Smooth muscle cell (in vitro differentiated cells): ENCODE data around the gene RPTOR. TPM values are rescaled to one million over a fixed set of nuclear protein-coding genes. Genes with fewer than 3 reads are reported as not detected.

ENCODE experiments used
- DNase-seq: peaks from one replicate; lab custom pipeline; 2025; ENCODE audit not compliant: unreplicated experiment; lab: John Stamatoyannopoulos, UW
- H2AFZ ChIP-seq: fragments of 200-600 bp; sonication (generic); 2 replicates; pipeline ENCODE4 v1.6.0; 2016; ENCODE audit warnings: antibody characterized with exemption, low read depth, mild to moderate bottlenecking
- H3F3A ChIP-seq: fragments of 200-600 bp; sonication (generic); 2 replicates; pipeline ENCODE4 v1.6.0; 2017; ENCODE audit warnings: antibody characterized with exemption, low read depth
- H3K27ac ChIP-seq: fragments of 200-600 bp; sonication (generic); 2 replicates; pipeline ENCODE4 v1.5.1; 2016; ENCODE audit warnings: low read depth, mild to moderate bottlenecking
- H3K27me3 ChIP-seq: fragments of 200-600 bp; sonication (generic); 2 replicates; pipeline ENCODE4 v1.6.1; 2016; ENCODE audit warnings: low read depth, mild to moderate bottlenecking
- H3K36me3 ChIP-seq: fragments of 200-600 bp; sonication (generic); 2 replicates; pipeline ENCODE4 v1.5.1; 2016; ENCODE audit warnings: low read depth
- H3K4me1 ChIP-seq: fragments of 200-600 bp; sonication (generic); 2 replicates; pipeline ENCODE4 v1.5.1; 2016; ENCODE audit warnings: low read depth
- H3K4me2 ChIP-seq: fragments of 200-600 bp; sonication (generic); 2 replicates; pipeline ENCODE4 v1.6.0; 2016; ENCODE audit warnings: mild to moderate bottlenecking
- H3K4me3 ChIP-seq: fragments of 200-600 bp; sonication (generic); 2 replicates; pipeline ENCODE4 v1.5.1; 2016; ENCODE audit warnings: mild to moderate bottlenecking
- H3K79me2 ChIP-seq: fragments of 200-600 bp; sonication (generic); 2 replicates; pipeline ENCODE4 v1.6.0; 2016; ENCODE audit warnings: low read depth, mild to moderate bottlenecking
- H3K9ac ChIP-seq: fragments of 200-600 bp; sonication (generic); 2 replicates; pipeline ENCODE4 v1.6.0; 2016; ENCODE audit warnings: low read depth
- H3K9me3 ChIP-seq: fragments of 200-600 bp; sonication (generic); replicated peaks from 2 replicates; pipeline ENCODE4 v1.5.1; 2016; ENCODE audit warnings: low read depth
- H4K20me1 ChIP-seq: fragments of 200-600 bp; sonication (generic); 2 replicates; pipeline ENCODE4 v1.6.0; 2016; ENCODE audit warnings: low read depth
- CTCF ChIP-seq: fragments of 200-600 bp; sonication (generic); IDR thresholded peaks from 2 replicates; pipeline ENCODE4 v1.5.1; 2017; ENCODE audit warnings: borderline replicate concordance, mild to moderate bottlenecking, antibody characterized with exemption; ENCODE audit not compliant: insufficient read depth, poor library complexity, severe bottlenecking
- WGBS: methylation state at CpG from one replicate; pipeline ENCODE4 v1.1.7; 2016; ENCODE audit warnings: low lambda C conversion rate; 5-methylcytosine and 5-hydroxymethylcytosine counted together
- polyA plus RNA-seq: library from polyadenylated mRNA; unstranded; fragments of >200 nt; fragmentation: Nextera tagmentation; extraction: Ambion mirVana; gene quantifications from 2 replicates; pipeline ENCODE4 v1.2.1, GENCODE V29; 2016
- total RNA-seq: library from RNA; depleted of rRNA; stranded (reverse); fragments of >200 nt; gene quantifications from 2 replicates; pipeline ENCODE4 v1.2.3, GENCODE V29; 2014

The RPTOR gene
- total and polyA plus RNA-seq, 2 experiments from 2014 or later, result 10.6 to 12.2 TPM

- no peak overlapping the region for H3K4me3 ChIP-seq
- 90% methylated on average over 28 of the region's 28 CpGs for WGBS
- H3K9ac ChIP-seq, result no peak overlapping the region
- no peak for DNase-seq
- H4K20me1 ChIP-seq, result no peaks in the 10 kb centered on the region
- no peaks in the 10 kb centered on the region for H3K9me3 ChIP-seq
- H2AFZ ChIP-seq, result no peak overlapping the region
- H3K27me3 ChIP-seq, result no peaks in the 10 kb centered on the region
- H3K27ac ChIP-seq, result no peak overlapping the region
- peaks cover 8% of the 10 kb centered on the region for H3K4me1 ChIP-seq
- H3K4me2 ChIP-seq, result no peak overlapping the region
- no peaks in the 10 kb centered on the region for H3K79me2 ChIP-seq
- no peaks in the 10 kb centered on the region for H3F3A ChIP-seq
- H3K36me3 ChIP-seq, result no peaks in the 10 kb centered on the region
- TF ChIP-seq CTCF, result no peak
These were observed 393.1 kb downstream of the RPTOR start for GRCh38 chr17:80937462-80938381.

DNA sequence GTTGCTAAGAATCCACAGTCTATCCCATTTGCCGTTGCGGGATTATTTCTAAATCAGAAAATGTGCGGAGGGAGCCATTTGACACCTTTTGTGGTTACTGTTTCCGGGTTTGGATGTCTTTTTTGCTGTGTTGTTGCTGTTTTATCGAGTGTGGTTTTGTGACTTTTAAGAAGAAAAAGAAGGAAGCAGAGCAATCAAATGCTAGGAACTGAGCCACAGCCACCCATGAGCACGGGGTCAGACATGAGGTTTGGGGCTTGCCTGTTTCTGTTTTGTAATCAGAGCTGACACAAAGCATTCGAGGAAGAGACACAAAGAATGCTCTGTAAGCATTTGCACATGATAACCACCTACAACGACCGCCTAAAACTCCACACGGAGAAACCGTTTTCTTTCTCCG is 393.9 kb downstream of the RPTOR start:
- Histone ChIP-seq H3K79me2 (no peaks in the 10 kb centered on the region), H3F3A (no peaks in the 10 kb centered on the region), H3K9me3 (no peaks in the 10 kb centered on the region), H3K4me1 (peaks cover 8% of the 10 kb centered on the region), H3K9ac (no peak overlapping the region), H2AFZ (no peak overlapping the region), H3K4me2 (no peak overlapping the region), H3K27ac (no peak overlapping the region), H3K4me3 (no peak overlapping the region), H3K36me3 (no peaks in the 10 kb centered on the region), H4K20me1 (no peaks in the 10 kb centered on the region), H3K27me3 (no peaks in the 10 kb centered on the region)
- TF ChIP-seq CTCF, result no peak
- 96% methylated on average over 12 of the region's 12 CpGs for WGBS
- no peak for DNase-seq

DNA sequence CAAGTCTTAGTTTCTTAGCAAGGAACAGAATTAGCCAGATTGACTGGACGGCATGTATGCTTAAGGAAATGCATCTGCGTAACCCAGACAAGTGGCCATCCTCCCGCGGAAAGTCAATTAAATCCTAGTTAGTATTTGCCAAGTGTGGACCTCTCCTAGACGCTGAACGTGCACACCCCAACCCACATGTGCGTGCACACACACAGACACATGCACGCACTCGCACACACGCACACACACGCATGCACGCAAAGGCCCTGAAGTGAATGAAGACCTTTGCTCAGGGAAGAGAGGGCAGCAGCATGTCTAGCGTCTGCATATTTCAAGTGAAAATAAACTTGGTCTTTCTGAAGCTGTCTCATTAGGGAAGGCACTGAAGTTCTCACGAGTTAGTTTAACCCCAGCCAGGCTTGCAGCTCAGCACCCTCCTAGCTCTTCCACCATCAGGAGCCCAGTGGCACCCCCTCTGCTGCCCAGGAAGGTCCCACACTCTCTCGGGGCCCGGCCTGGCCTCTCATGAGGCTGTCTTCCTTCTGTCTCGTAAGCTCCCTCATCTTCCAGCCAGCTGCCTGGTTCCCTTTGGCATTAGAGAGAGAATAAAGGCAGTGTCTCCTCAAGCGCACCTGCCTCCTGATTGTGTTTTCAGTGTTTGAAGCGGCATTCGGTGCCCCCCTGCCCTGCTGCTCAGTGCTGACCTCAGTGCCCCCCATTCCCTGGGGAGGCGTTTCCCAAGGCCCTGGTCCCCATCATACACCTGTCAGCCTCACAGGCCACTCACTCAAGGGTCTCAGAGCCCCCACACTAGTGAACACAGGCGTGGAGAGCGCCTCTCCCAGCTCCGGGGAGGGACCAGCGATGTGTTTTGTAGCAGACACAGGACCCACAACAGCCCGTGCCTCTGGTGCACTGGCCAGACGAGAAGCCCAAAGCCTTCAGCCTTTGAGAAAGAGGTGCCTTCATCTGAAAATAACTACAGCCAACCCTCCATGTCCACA is 394.8 kb downstream of the RPTOR start:
- no peaks in the 10 kb centered on the region for H3K36me3 ChIP-seq
- DNase-seq, result no peak
- H3K4me1 ChIP-seq, result peaks cover 8% of the 10 kb centered on the region
- no peak overlapping the region for H3K27ac ChIP-seq
- 98% methylated on average over 27 of the region's 27 CpGs for whole genome bisulfite sequencing
- H3K4me2 ChIP-seq, result no peak overlapping the region
- no peaks in the 10 kb centered on the region for H3K79me2 ChIP-seq
- H3K9me3 ChIP-seq, result no peaks in the 10 kb centered on the region
- H4K20me1 ChIP-seq, result no peaks in the 10 kb centered on the region
- H2AFZ ChIP-seq, result no peak overlapping the region
- no peaks in the 10 kb centered on the region for H3K27me3 ChIP-seq
- no peak overlapping the region for H3K9ac ChIP-seq
- H3K4me3 ChIP-seq, result no peak overlapping the region
- no peak for TF ChIP-seq CTCF
- no peaks in the 10 kb centered on the region for H3F3A ChIP-seq
